Hypothalamus (tissue), 51 donors: ENCODE measurements around the gene ZFR.

Source experiments
- DNase-seq, 51 donors: peaks; one replicate each; lab custom pipeline; 2025; lab: John Stamatoyannopoulos, UW

ZFR gene

GRCh38 chr5:32444431-32445286 is at the start of gene ZFR:
TSS of gene ZFR (minus strand) at chr5:32444740. CDS start at chr5:32444658, 82 bp downstream.
- peak; percentile 47 to 96 (median 83) for DNase-seq

- DNase-seq = no peak
These were observed 46.5 kb upstream of the ZFR start for GRCh38 chr5:32490972-32491557.

GRCh38 chr5:32489791-32490562 is 45.4 kb upstream of the ZFR start:
- DNase-seq = peak in 43 of 51 donors; percentile 3 to 78 (median 40)

- DNase-seq = no peak
These were observed 42.9 kb upstream of the ZFR start for GRCh38 chr5:32487424-32487823.

- no peak for DNase-seq
These were observed 42.5 kb upstream of the ZFR start for GRCh38 chr5:32487008-32487407.

- DNase-seq = no peak
These were observed 37.7 kb upstream of the ZFR start for GRCh38 chr5:32482193-32482592.

- DNase-seq = no peak
These were observed 34.6 kb upstream of the ZFR start for GRCh38 chr5:32479096-32479495.

- DNase-seq = no peak
These were observed 32.4 kb upstream of the ZFR start for GRCh38 chr5:32476891-32477290.

GRCh38 chr5:32475334-32476097 is 31.0 kb upstream of the ZFR start:
- DNase-seq = peak in 7 of 51 donors; percentile 1 to 49 (median 3)

- DNase-seq = no peak
These were observed 29.8 kb upstream of the ZFR start for GRCh38 chr5:32474209-32474854.

- DNase-seq = no peak
These were observed 28.5 kb upstream of the ZFR start for GRCh38 chr5:32473072-32473471.

- DNase-seq = peak in 5 of 51 donors; percentile 3 to 8 (median 4)
These were observed 27.2 kb upstream of the ZFR start for GRCh38 chr5:32471784-32472183.

- DNase-seq = no peak
These were observed 20.5 kb upstream of the ZFR start for GRCh38 chr5:32465076-32465475.

- DNase-seq = peak in 2 of 51 donors; percentile 22 to 35
These were observed 18.1 kb upstream of the ZFR start for GRCh38 chr5:32462618-32463017.

GRCh38 chr5:32461441-32462120 is 17.0 kb upstream of the ZFR start:
- DNase-seq = no peak

GRCh38 chr5:32460702-32461101 is 16.2 kb upstream of the ZFR start:
- no peak for DNase-seq

- no peak for DNase-seq
These were observed 14.4 kb upstream of the ZFR start for GRCh38 chr5:32458880-32459495.

- DNase-seq = no peak
These were observed 10.8 kb upstream of the ZFR start for GRCh38 chr5:32455311-32455710.

GRCh38 chr5:32454821-32455220 is 10.3 kb upstream of the ZFR start:
- DNase-seq = no peak
